A673 (cell line): ENCODE results near the gene SPATA2L.

ENCODE experiments used
- CTCF ChIP-seq: fragments of 300-800, 200-600 bp; sonication (generic); conservative IDR thresholded peaks from 2 replicates; pipeline ENCODE4 v1.5.1; 2017; ENCODE audit warnings: low read depth, mild to moderate bottlenecking, antibody characterized with exemption, low read length, moderate library complexity, mixed read lengths
- EZH2 ChIP-seq: fragments of 200-600 bp; sonication (generic); IDR thresholded peaks from 2 replicates; pipeline ENCODE4 v1.6.1; 2017; ENCODE audit warnings: borderline replicate concordance, low read depth, mild to moderate bottlenecking, mixed read lengths, antibody characterized with exemption, low read length; ENCODE audit not compliant: poor library complexity, severe bottlenecking

- TF ChIP-seq EZH2 (no peak), CTCF (no peak)
These were observed 22.1 kb upstream of the SPATA2L start for GRCh38 chr16:89723279-89724250.
